Effector memory CD4-positive, alpha-beta T cell (primary cell): ENCODE measurements around the gene PDE1A.

Source experiments
- DNase-seq, 3 donors: peaks; one replicate each; pipeline ENCODE4 v3.0.0-alpha.2; 2020
- H3K27ac ChIP-seq: 2 replicates; pipeline ENCODE4 v1.7.0; 2013; ENCODE audit warnings: mild to moderate bottlenecking, low read length, moderate library complexity; ENCODE audit not compliant: insufficient read depth, poor library complexity, severe bottlenecking
- H3K27me3 ChIP-seq: replicated peaks from 2 replicates; pipeline ENCODE4 v1.7.0; 2013; ENCODE audit warnings: mild to moderate bottlenecking, low read length; ENCODE audit not compliant: insufficient read depth, control insufficient read depth, poor library complexity, severe bottlenecking
- H3K36me3 ChIP-seq: 2 replicates; pipeline ENCODE4 v1.7.0; 2013; ENCODE audit warnings: mild to moderate bottlenecking, low read length, moderate library complexity; ENCODE audit not compliant: control insufficient read depth, insufficient read depth
- H3K4me1 ChIP-seq: 2 replicates; pipeline ENCODE4 v1.7.0; 2013; ENCODE audit warnings: low read length, mild to moderate bottlenecking; ENCODE audit not compliant: control insufficient read depth, insufficient read depth, poor library complexity, severe bottlenecking
- H3K4me3 ChIP-seq: 2 replicates; pipeline ENCODE4 v1.7.0; 2013; ENCODE audit warnings: low read length, low read depth, mild to moderate bottlenecking; ENCODE audit not compliant: insufficient read depth, poor library complexity, severe bottlenecking
- H3K9me3 ChIP-seq: 2 replicates; pipeline ENCODE4 v1.7.0; 2013; ENCODE audit warnings: mild to moderate bottlenecking, low read length, moderate library complexity; ENCODE audit not compliant: control insufficient read depth

The PDE1A gene

GRCh38 chr2:182384860-182385259 lies 42.0 kb downstream of the PDE1A start:
- DNase-seq = no peak
- Histone ChIP-seq H3K27ac (no peak overlapping the region), H3K36me3 (no peaks in the 10 kb centered on the region), H3K4me3 (no peak overlapping the region), H3K9me3 (no peaks in the 10 kb centered on the region), H3K4me1 (no peaks in the 10 kb centered on the region), H3K27me3 (no peaks in the 10 kb centered on the region)

GRCh38 chr2:182381225-182381624 lies 45.6 kb downstream of the PDE1A start:
- H3K4me1 ChIP-seq = no peaks in the 10 kb centered on the region
- H3K27me3 ChIP-seq = no peaks in the 10 kb centered on the region
- no peaks in the 10 kb centered on the region for H3K9me3 ChIP-seq
- H3K4me3 ChIP-seq = no peak overlapping the region
- no peak for DNase-seq
- H3K27ac ChIP-seq = no peak overlapping the region
- H3K36me3 ChIP-seq = no peaks in the 10 kb centered on the region

GRCh38 chr2:182379241-182379640 lies 47.6 kb downstream of the PDE1A start:
- no peak overlapping the region for H3K4me3 ChIP-seq
- no peaks in the 10 kb centered on the region for H3K36me3 ChIP-seq
- DNase-seq = no peak
- H3K27ac ChIP-seq = no peak overlapping the region
- H3K4me1 ChIP-seq = no peaks in the 10 kb centered on the region
- no peaks in the 10 kb centered on the region for H3K9me3 ChIP-seq
- no peaks in the 10 kb centered on the region for H3K27me3 ChIP-seq

- no peak overlapping the region for H3K27ac ChIP-seq
- H3K36me3 ChIP-seq = no peaks in the 10 kb centered on the region
- no peaks in the 10 kb centered on the region for H3K4me1 ChIP-seq
- no peak for DNase-seq
- H3K4me3 ChIP-seq = no peak overlapping the region
- H3K9me3 ChIP-seq = no peaks in the 10 kb centered on the region
- H3K27me3 ChIP-seq = no peaks in the 10 kb centered on the region
These were observed 48.1 kb downstream of the PDE1A start for GRCh38 chr2:182378759-182379158.

GRCh38 chr2:182377467-182377866 lies 49.4 kb downstream of the PDE1A start:
- DNase-seq = no peak
- Histone ChIP-seq H3K4me1 (no peaks in the 10 kb centered on the region), H3K9me3 (no peaks in the 10 kb centered on the region), H3K27me3 (no peaks in the 10 kb centered on the region), H3K4me3 (no peak overlapping the region), H3K36me3 (no peaks in the 10 kb centered on the region), H3K27ac (no peak overlapping the region)

GRCh38 chr2:182375862-182376261 lies 51.0 kb downstream of the PDE1A start:
- DNase-seq = no peak
- Histone ChIP-seq H3K27me3 (no peaks in the 10 kb centered on the region), H3K4me1 (no peaks in the 10 kb centered on the region), H3K36me3 (no peaks in the 10 kb centered on the region), H3K4me3 (no peak overlapping the region), H3K27ac (no peak overlapping the region), H3K9me3 (no peaks in the 10 kb centered on the region)

- H3K27ac ChIP-seq = no peak overlapping the region
- no peaks in the 10 kb centered on the region for H3K36me3 ChIP-seq
These were observed 54.2 kb downstream of the PDE1A start for GRCh38 chr2:182372661-182373060.

GRCh38 chr2:182368996-182369395 lies 57.8 kb downstream of the PDE1A start:
- DNase-seq = no peak

More at GRCh38 chr2:182372661-182373060, 54.2 kb downstream of the PDE1A start:
- no peaks in the 10 kb centered on the region for H3K9me3 ChIP-seq
- no peak for DNase-seq
- no peaks in the 10 kb centered on the region for H3K27me3 ChIP-seq
- no peaks in the 10 kb centered on the region for H3K4me1 ChIP-seq
- H3K4me3 ChIP-seq = no peak overlapping the region

GRCh38 chr2:182368446-182368845 lies 58.4 kb downstream of the PDE1A start:
- H3K36me3 ChIP-seq = no peaks in the 10 kb centered on the region
- no peaks in the 10 kb centered on the region for H3K4me1 ChIP-seq
- H3K4me3 ChIP-seq = no peak overlapping the region
- no peak overlapping the region for H3K27ac ChIP-seq
- DNase-seq = no peak
- H3K9me3 ChIP-seq = no peaks in the 10 kb centered on the region
- no peaks in the 10 kb centered on the region for H3K27me3 ChIP-seq

More at GRCh38 chr2:182368996-182369395, 57.8 kb downstream of the PDE1A start:
- no peak overlapping the region for H3K27ac ChIP-seq
- H3K4me1 ChIP-seq = no peaks in the 10 kb centered on the region
- H3K9me3 ChIP-seq = no peaks in the 10 kb centered on the region
- no peak overlapping the region for H3K4me3 ChIP-seq
- no peaks in the 10 kb centered on the region for H3K36me3 ChIP-seq
- H3K27me3 ChIP-seq = no peaks in the 10 kb centered on the region

- Histone ChIP-seq H3K27ac (no peak overlapping the region), H3K27me3 (no peaks in the 10 kb centered on the region)
- no peak for DNase-seq
These were observed 59.4 kb downstream of the PDE1A start for GRCh38 chr2:182367401-182367800.

GRCh38 chr2:182366628-182367027 lies 60.2 kb downstream of the PDE1A start:
- Histone ChIP-seq H3K27me3 (no peaks in the 10 kb centered on the region), H3K9me3 (no peaks in the 10 kb centered on the region), H3K4me3 (no peak overlapping the region), H3K27ac (no peak overlapping the region), H3K4me1 (no peaks in the 10 kb centered on the region), H3K36me3 (no peaks in the 10 kb centered on the region)
- no peak for DNase-seq

More at GRCh38 chr2:182367401-182367800, 59.4 kb downstream of the PDE1A start:
- Histone ChIP-seq H3K9me3 (no peaks in the 10 kb centered on the region), H3K4me3 (no peak overlapping the region), H3K36me3 (no peaks in the 10 kb centered on the region), H3K4me1 (no peaks in the 10 kb centered on the region)
